ENCODE data around the gene LIME1. TPM values are rescaled to one million over a fixed set of nuclear protein-coding genes. Genes with fewer than 3 reads are reported as not detected.

LIME1 gene
- total and polyA plus RNA-seq, 2 donors (not counting 1 experiment from before 2014, with no cell fraction given): 0.68 to 3.5 TPM

- Histone ChIP-seq H3K36me3 (ENCODE audit: control insufficient read depth, insufficient read depth, low read length) (no peaks in the 10 kb centered on the region), H3K4me3 (replicated peaks in 1 of 4; ENCODE audit: control extremely low read depth in 1 of 4, insufficient read depth in 1 of 4, low read depth in 3 of 4, low read length in 4 of 4) (no peak overlapping the region), H3K9me3 (ENCODE audit: control insufficient read depth, insufficient read depth, low read depth, low read length) (no peaks in the 10 kb centered on the region), H2AFZ (ENCODE audit: low read length) (no peak overlapping the region), H3K9ac (ENCODE audit: insufficient read depth, low read length) (no peak overlapping the region), H3K4me2 (ENCODE audit: extremely low read depth, insufficient read depth, low read length) (no peak overlapping the region), H3K27me3 (ENCODE audit: control insufficient read depth, insufficient read depth, low read length) (no peaks in the 10 kb centered on the region), H3K27ac (ENCODE audit: insufficient read depth, low read length) (no peak overlapping the region), H3K4me1 (ENCODE audit: control insufficient read depth, extremely low read depth, insufficient read depth, low read length) (no peaks in the 10 kb centered on the region), H3K79me2 (ENCODE audit: control insufficient read depth, insufficient read depth, low read length) (no peaks in the 10 kb centered on the region), H4K20me1 (ENCODE audit: control insufficient read depth, extremely low read depth, insufficient read depth, low read length) (no peaks in the 10 kb centered on the region)
- TF ChIP-seq EZH2 (IDR thresholded peaks at IDR 0.05; ENCODE audit: low read length, missing control alignments): no peak
- TF ChIP-seq CTCF (conservative IDR thresholded peaks at IDR 0.05 in 1 of 2, IDR thresholded peaks at IDR 0.05 in 1 of 2; ENCODE audit: low read depth in 1 of 2, low read length in 2 of 2): no peak
- DNase-seq (ENCODE audit: low read depth in 2 of 2): no peak
These were observed 47.5 kb downstream of the LIME1 start for GRCh38 chr20:63783970-63784369.

- Histone ChIP-seq H3K27me3 (ENCODE audit: control insufficient read depth, insufficient read depth, low read length) (no peaks in the 10 kb centered on the region), H2AFZ (ENCODE audit: low read length) (no peak overlapping the region), H3K27ac (ENCODE audit: insufficient read depth, low read length) (no peak overlapping the region), H3K9ac (ENCODE audit: insufficient read depth, low read length) (no peak overlapping the region), H3K4me3 (replicated peaks in 1 of 4; ENCODE audit: control extremely low read depth in 1 of 4, insufficient read depth in 1 of 4, low read depth in 3 of 4, low read length in 4 of 4) (no peak overlapping the region), H3K36me3 (ENCODE audit: control insufficient read depth, insufficient read depth, low read length) (no peaks in the 10 kb centered on the region), H3K79me2 (ENCODE audit: control insufficient read depth, insufficient read depth, low read length) (no peaks in the 10 kb centered on the region), H4K20me1 (ENCODE audit: control insufficient read depth, extremely low read depth, insufficient read depth, low read length) (no peaks in the 10 kb centered on the region), H3K9me3 (ENCODE audit: control insufficient read depth, insufficient read depth, low read depth, low read length) (no peaks in the 10 kb centered on the region), H3K4me2 (ENCODE audit: extremely low read depth, insufficient read depth, low read length) (no peak overlapping the region), H3K4me1 (ENCODE audit: control insufficient read depth, extremely low read depth, insufficient read depth, low read length) (no peaks in the 10 kb centered on the region)
- no peak for DNase-seq (ENCODE audit: low read depth in 2 of 2)
- no peak for TF ChIP-seq EZH2 (IDR thresholded peaks at IDR 0.05; ENCODE audit: low read length, missing control alignments)
- TF ChIP-seq CTCF (conservative IDR thresholded peaks at IDR 0.05 in 1 of 2, IDR thresholded peaks at IDR 0.05 in 1 of 2; ENCODE audit: low read depth in 1 of 2, low read length in 2 of 2): no peak
These were observed 49.2 kb downstream of the LIME1 start for GRCh38 chr20:63785691-63786131.

- H3K4me1 ChIP-seq (ENCODE audit: control insufficient read depth, extremely low read depth, insufficient read depth, low read length): no peaks in the 10 kb centered on the region
These were observed 50.8 kb downstream of the LIME1 start for GRCh38 chr20:63787302-63787701.

More at GRCh38 chr20:63787302-63787701, 50.8 kb downstream of the LIME1 start:
- Histone ChIP-seq H3K27me3 (ENCODE audit: control insufficient read depth, insufficient read depth, low read length) (no peaks in the 10 kb centered on the region), H3K9ac (ENCODE audit: insufficient read depth, low read length) (no peak overlapping the region), H4K20me1 (ENCODE audit: control insufficient read depth, extremely low read depth, insufficient read depth, low read length) (no peaks in the 10 kb centered on the region), H2AFZ (ENCODE audit: low read length) (no peak overlapping the region), H3K36me3 (ENCODE audit: control insufficient read depth, insufficient read depth, low read length) (no peaks in the 10 kb centered on the region), H3K9me3 (ENCODE audit: control insufficient read depth, insufficient read depth, low read depth, low read length) (no peaks in the 10 kb centered on the region), H3K4me2 (ENCODE audit: extremely low read depth, insufficient read depth, low read length) (no peak overlapping the region), H3K4me3 (replicated peaks in 1 of 4; ENCODE audit: control extremely low read depth in 1 of 4, insufficient read depth in 1 of 4, low read depth in 3 of 4, low read length in 4 of 4) (no peak overlapping the region), H3K27ac (ENCODE audit: insufficient read depth, low read length) (no peak overlapping the region), H3K79me2 (ENCODE audit: control insufficient read depth, insufficient read depth, low read length) (no peaks in the 10 kb centered on the region)
- TF ChIP-seq EZH2 (IDR thresholded peaks at IDR 0.05; ENCODE audit: low read length, missing control alignments) (no peak), CTCF (conservative IDR thresholded peaks at IDR 0.05 in 1 of 2, IDR thresholded peaks at IDR 0.05 in 1 of 2; ENCODE audit: low read depth in 1 of 2, low read length in 2 of 2) (no peak)
- DNase-seq (ENCODE audit: low read depth in 2 of 2): no peak

All from fibroblast of lung (primary cell).